Cardiac septum (tissue), 1 donor: Measurements from ENCODE around the gene UBE2Z. TPM values are rescaled to one million over a fixed set of nuclear protein-coding genes. Genes with fewer than 3 reads are reported as not detected.
"Not testable (repeated sequence)": the region's sequence is repeated elsewhere in the genome, so short reads cannot be mapped to it uniquely, and the experiment has no call there.

Source experiments
- DNase-seq: peaks from one replicate; pipeline ENCODE4 v3.0.0-alpha.2; 2020; ENCODE audit warnings: low spot score
- intact Hi-C: fragments of 100-400 bp; cut with DNase I; formaldehyde crosslinking; loops from one replicate; pipeline ENCODE4 v1.14.0; 2022
- total RNA-seq: library from RNA; stranded (reverse); fragmentation: NEBNext Ultra II Directional; extraction: Animal tissue kit (Norgen Biotek cat#: 25700); gene quantifications from one replicate; pipeline ENCODE4 v1.2.1, GENCODE V29; 2021
- donor health status: DM: no; HTN: no; CAD: no.

Gene UBE2Z
- total RNA-seq, 1 donor from 2014 or later, result 46.1 TPM

DNA sequence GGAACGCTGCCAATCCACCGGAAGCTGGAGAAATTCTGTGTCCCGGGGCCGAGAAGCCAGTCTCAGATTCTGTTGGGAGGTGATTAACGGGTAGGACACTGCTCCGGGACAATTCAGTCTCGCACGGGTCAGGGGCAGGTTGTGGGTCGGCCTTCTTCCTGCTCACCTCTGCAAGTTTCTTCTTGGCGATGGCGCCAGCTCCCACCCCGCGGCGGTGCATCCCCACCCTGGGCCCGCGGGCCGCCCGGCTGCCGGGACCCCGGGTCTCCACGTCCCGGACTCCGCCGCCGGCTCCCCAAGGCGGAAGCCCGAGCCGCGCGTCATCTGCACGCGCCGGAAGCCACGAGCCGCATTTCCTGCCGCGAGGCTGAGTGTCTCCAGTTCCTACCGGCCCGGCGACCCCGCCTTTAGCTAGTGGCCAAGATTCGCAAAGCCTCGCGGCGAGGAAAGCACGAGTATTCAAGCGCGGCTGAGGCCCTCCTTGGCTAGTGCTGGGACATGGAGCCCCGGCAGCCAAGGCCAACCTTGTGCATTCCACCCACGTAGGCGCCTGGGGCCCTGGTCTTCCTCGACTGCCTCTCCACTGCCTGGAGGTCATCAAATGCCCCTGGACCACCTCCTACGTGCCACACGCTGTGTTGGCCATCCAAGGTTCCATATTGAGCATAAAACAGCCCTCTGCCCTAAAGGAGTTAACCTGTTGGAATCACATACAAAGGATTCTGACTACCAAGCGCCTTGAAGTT, 36.5 kb downstream of the UBE2Z start, which contains the start of gene SNF8:
Gene SNF8 (minus strand): TSS at position 328 of the 746 bp plus-strand sequence. CDS start 108 bp downstream, at position 220.
- DNase-seq, result peak; percentile 95
- intact Hi-C loops, result loop anchor here (2.0 to 5.0 kb wide), 2 partner anchors 37 to 52 kb away; partner anchors contain the start of genes ATP5MC1 and UBE2Z

- not testable (repeated sequence) for DNase-seq
- intact Hi-C loops, result loop anchor here (2.0 kb wide), 1 partner anchor 52 kb away; the partner anchor contains the start of gene ATP5MC1
Observed at GRCh38 chr17:48945261-48945651, 37.0 kb downstream of the UBE2Z start.

GRCh38 chr17:48951572-48951971, 43.4 kb downstream of the UBE2Z start:
- no peak for DNase-seq
- intact Hi-C loops, result no loop called here

GRCh38 chr17:48952904-48953303, 44.7 kb downstream of the UBE2Z start:
- intact Hi-C loops, result no loop called here
- DNase-seq, result no peak

GRCh38 chr17:48954300-48954755, 46.1 kb downstream of the UBE2Z start:
- no peak for DNase-seq
- intact Hi-C loops, result no loop called here

DNA sequence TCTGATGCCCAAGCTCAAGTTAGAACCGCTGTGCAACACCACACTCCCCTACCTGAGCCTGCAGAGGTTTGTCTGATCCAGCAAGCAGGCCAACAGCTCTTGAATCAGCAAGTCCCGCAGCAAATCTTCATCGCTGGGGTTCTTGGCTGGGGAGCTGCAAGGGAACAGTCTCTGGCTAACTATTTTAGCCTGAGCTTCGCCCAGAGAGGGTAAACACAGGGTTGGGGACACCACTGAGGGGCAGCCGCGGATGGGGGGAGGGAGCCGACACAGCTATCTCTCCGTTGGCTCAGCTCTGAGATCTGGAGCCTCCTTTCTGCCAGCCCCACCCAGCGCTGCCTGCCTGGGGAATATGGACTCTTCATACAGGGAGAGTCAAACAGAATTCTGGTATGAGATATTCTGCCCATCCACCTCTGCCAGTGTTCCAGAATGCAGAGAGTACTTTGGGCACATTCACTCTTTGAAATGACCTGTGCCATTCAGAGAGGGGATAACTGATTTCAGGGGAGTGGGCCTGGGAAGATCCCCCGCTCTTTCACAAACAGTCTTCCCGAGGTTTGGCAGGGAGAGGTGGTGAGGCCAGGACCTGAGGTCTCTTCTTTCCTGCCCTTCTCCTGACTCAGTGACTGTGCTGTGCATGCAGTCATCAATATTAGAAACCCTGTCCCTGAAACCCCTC, 52.8 kb downstream of the UBE2Z start:
- intact Hi-C loops, result no loop called here
- no peak for DNase-seq

DNA sequence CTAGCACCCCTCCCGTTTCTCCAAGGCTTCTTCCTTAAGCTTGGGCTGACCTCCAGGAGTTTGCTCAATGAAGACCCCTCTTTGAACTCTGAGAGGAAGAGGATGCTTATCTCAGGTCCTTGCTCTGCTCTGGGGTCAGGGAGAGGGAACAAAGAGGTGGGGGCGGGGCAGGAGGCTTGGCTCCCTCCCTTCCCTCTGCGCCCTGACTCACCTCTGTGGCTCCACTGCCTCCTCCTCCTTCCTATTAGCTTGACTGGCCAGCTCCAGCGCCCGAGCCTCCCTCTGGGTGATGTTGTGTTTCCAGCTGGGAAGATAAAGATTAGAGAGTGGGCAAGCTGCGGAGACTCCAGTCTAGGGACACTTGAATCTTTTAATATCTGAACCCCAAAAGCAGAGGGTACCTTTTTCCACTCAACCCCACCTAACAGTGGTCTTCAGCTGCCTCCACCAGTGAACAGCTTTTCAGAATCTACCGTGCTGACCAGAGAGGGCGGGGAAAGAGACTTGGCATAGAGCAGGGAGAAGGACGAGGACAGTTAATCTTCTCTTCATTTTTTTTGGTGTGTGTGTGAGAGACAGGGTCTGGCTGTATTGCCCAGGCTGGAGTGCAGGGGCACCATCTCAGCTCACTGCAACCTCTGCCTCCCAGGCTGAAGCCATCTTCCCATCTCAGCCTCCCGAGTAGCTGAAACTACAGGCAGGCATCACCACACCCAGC, 53.5 kb downstream of the UBE2Z start:
- intact Hi-C loops, result no loop called here
- DNase-seq, result no peak

DNA sequence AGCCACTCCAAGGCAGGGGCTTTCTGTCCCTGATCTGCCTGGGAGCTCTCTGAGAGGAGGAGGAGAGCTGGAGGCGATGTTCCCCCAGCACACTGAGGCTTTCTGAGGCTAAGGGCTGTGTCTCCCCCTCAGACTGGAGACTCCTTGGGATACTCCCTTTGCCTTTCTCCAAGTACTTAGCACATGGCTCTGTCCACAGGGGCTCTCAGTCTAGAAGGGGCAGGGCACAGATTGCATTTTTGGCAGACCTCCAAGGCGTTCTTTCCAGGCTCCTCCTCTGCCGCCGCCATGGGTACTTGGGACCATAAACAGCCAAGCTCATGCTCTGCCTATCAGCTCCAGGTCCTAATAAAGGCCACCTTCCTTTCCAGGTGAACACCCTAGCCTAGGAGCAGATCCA, 62.0 kb downstream of the UBE2Z start:
- no peak for DNase-seq
- intact Hi-C loops, result no loop called here

- DNase-seq, result no peak
- intact Hi-C loops, result no loop called here
Observed at GRCh38 chr17:48970865-48971687, 62.9 kb downstream of the UBE2Z start.

- intact Hi-C loops, result no loop called here
Observed at GRCh38 chr17:48972749-48973097, 64.5 kb downstream of the UBE2Z start.

GRCh38 chr17:48973806-48974205, 65.6 kb downstream of the UBE2Z start:
- no peak for DNase-seq
- intact Hi-C loops, result no loop called here

More at GRCh38 chr17:48972749-48973097, 64.5 kb downstream of the UBE2Z start:
- no peak for DNase-seq

Other genes starting within 250 kb of the UBE2Z start
- gene PRAC1, start 185.9 kb upstream of the UBE2Z start, total RNA-seq, result not detected
- not detected for gene PRAC2, start 185.2 kb upstream of the UBE2Z start, total RNA-seq
- gene HOXB13, start 179.7 kb upstream of the UBE2Z start, total RNA-seq, result 0.05 TPM
- gene TTLL6, start 91.2 kb upstream of the UBE2Z start, total RNA-seq, result not detected
- gene CALCOCO2, start 77.4 kb upstream of the UBE2Z start, total RNA-seq, result 163 TPM
- gene ATP5MC1, start 15.6 kb upstream of the UBE2Z start, total RNA-seq, result 283 TPM
- gene SNF8, start 36.4 kb downstream of the UBE2Z start, total RNA-seq, result 76.1 TPM
- gene GIP, start 60.2 kb downstream of the UBE2Z start, total RNA-seq, result not detected
- not detected for gene IGF2BP1, start 89.0 kb downstream of the UBE2Z start, total RNA-seq
- gene B4GALNT2, start 224.4 kb downstream of the UBE2Z start, total RNA-seq, result 0.03 TPM